ENCODE measurements around the gene GOLGA6B.
"Not testable (repeated sequence)": the region's sequence is repeated elsewhere in the genome, so short reads cannot be mapped to it uniquely, and the experiment has no call there.

GRCh38 chr15:72665706-72666105, 11.2 kb downstream of the GOLGA6B start:
- TF ChIP-seq JUND (IDR thresholded peaks at IDR 0.05); EZH2phosphoT487 (IDR thresholded peaks at IDR 0.05; ENCODE audit: borderline replicate concordance); SIN3A (IDR thresholded peaks at IDR 0.05; ENCODE audit: low read depth); CTCF (IDR thresholded peaks at IDR 0.05 in 2 of 3, conservative IDR thresholded peaks at IDR 0.05 in 1 of 3; ENCODE audit: borderline replicate concordance in 1 of 3, insufficient read depth in 1 of 3, low read depth in 2 of 3, low read length in 2 of 3); POLR2A (IDR thresholded peaks at IDR 0.05; ENCODE audit: borderline replicate concordance, extremely low read depth, insufficient read depth, insufficient read length); EZH2 (IDR thresholded peaks at IDR 0.05): not testable (repeated sequence)
- TF ChIP-seq, protein P1, sequence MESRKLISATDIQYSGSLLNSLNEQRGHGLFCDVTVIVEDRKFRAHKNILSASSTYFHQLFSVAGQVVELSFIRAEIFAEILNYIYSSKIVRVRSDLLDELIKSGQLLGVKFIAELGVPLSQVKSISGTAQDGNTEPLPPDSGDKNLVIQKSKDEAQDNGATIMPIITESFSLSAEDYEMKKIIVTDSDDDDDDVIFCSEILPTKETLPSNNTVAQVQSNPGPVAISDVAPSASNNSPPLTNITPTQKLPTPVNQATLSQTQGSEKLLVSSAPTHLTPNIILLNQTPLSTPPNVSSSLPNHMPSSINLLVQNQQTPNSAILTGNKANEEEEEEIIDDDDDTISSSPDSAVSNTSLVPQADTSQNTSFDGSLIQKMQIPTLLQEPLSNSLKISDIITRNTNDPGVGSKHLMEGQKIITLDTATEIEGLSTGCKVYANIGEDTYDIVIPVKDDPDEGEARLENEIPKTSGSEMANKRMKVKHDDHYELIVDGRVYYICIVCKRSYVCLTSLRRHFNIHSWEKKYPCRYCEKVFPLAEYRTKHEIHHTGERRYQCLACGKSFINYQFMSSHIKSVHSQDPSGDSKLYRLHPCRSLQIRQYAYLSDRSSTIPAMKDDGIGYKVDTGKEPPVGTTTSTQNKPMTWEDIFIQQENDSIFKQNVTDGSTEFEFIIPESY (IDR thresholded peaks at IDR 0.05; ENCODE audit: extremely low read depth, insufficient replicate concordance, low read length) = not testable (repeated sequence)
